GM21447 (cell line): Measurements from ENCODE around the gene THRB.

Experiments used
- ATAC-seq: cut with Tn5 transposase; IDR thresholded peaks from one replicate; pipeline ENCODE4 v1.9.1; 2021; ENCODE audit not compliant: unreplicated experiment

THRB gene

GRCh38 chr3:24316887-24317383, 177.7 kb downstream of the THRB start:
- no peak for ATAC-seq

GRCh38 chr3:24315971-24316370, 178.7 kb downstream of the THRB start:
- ATAC-seq = no peak

GRCh38 chr3:24315356-24315755, 179.3 kb downstream of the THRB start:
- no peak for ATAC-seq

GRCh38 chr3:24311881-24312280, 182.8 kb downstream of the THRB start:
- no peak for ATAC-seq

DNA sequence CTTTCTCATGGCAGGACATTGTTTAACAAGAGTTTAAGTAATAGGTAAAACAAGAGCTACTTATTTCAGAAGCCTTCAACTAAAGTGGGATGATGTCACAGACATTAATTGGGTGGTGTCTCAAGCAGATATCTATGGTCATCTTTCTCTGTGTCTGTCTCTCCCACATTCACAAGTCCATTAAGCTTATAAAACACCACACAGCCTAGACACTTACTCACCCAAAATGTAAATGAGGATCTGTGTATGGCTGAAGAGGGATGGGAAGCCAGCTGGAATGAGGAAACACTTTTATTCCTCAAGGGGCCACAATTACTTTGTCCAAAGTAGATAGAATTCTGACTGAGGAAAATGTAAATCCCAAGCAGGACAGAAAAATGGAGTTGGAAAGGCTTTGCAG, 183.8 kb downstream of the THRB start:
- ATAC-seq = no peak

DNA sequence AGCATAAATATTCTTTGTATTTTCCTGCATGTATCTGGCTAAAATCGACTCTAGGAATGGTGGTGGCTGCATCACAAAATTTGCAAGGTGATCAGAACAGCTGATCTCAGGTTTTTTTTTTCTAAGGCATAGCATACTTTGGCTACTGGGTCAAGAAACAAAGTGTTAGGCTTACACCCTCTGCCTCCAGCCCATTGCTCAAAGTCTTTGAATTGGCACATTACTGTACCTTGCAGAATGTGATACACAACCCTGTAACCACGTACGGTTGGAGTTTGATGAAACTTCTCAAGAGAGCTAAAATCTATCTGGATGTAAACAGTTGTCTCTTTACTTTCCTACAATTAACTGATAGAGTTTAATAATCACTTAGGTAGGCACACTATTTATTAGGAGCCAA, 188.1 kb downstream of the THRB start:
- ATAC-seq = no peak

- no peak for ATAC-seq
Observed at GRCh38 chr3:24305795-24306467, 188.7 kb downstream of the THRB start.

DNA sequence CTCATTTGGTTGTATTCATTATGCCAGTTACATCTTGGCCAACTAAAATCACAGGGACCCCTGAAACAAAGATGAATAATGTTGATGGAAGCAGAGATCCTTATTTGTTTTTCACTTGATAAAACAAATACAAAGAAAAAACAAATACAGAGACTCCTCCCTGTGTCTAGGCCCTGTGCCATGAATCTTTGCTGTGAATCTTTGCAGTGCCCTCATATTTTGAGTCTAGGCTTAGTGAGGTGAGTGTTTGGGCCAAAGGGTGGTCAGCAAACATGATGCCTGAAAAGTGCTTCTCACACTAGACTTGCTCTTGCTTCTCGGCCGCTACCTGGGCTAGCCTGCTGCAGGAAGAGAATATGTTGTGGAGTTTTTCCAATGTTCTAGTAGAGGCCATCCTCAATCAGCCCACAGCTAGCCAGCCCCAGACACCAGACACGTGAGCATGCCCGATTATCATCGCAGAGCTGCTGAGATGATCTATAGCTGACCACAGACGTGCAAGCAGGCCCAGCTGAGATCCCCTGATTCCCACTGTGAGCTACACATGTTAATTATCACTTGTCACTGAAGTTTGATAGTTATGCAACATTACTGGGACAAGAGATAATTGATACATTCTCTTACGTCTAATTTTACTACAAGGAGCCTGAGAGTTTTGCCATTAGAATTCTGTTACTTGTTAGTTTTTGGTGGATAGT, 191.4 kb downstream of the THRB start:
- ATAC-seq = no peak

DNA sequence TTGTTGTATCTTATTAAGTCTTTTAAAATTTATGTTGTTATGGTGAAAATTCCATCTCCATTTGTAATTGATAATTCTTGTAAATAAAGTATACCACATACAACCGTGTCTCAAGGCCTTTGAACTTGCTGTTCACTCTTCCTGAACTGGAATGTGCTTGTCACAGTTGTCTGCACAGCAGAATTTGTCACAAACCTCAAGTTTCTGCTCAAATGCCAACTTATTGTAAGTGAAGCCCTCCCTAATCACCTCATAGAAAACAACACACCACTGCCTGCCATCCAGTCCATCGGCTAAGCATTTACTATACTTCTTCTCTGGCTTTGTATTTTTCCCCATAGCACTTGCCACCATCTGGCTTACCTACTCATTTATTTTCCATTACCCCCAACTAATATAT, 192.3 kb downstream of the THRB start:
- ATAC-seq = no peak

GRCh38 chr3:24300949-24301348, 193.7 kb downstream of the THRB start:
- no peak for ATAC-seq

- ATAC-seq = no peak
Observed at GRCh38 chr3:24299806-24300626, 194.6 kb downstream of the THRB start.

GRCh38 chr3:24299246-24299805, 195.3 kb downstream of the THRB start:
- ATAC-seq = no peak

GRCh38 chr3:24296441-24297205, 198.0 kb downstream of the THRB start:
- ATAC-seq = no peak

DNA sequence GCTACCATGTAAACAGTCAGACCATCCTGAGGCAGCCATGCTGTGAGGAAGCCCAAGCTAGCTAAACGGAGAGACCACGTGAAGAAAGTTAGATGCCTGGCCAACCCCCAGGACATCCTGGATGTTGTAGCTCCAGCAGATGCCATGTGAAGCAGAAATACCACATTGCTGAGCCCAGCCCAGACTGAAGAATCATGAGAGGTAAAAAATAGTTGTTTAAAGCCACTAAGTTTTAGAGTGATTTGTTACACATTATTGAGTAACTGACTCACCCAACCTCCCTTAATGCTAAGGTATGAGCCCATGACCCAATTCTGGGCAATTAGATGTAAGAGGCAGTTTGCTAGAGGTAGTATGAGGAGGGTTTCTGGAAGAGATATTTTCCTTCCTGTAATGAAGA, 200.5 kb downstream of the THRB start:
- ATAC-seq = no peak

GRCh38 chr3:24291646-24292045, 203.0 kb downstream of the THRB start:
- ATAC-seq = no peak

GRCh38 chr3:24290596-24290995, 204.1 kb downstream of the THRB start:
- no peak for ATAC-seq

DNA sequence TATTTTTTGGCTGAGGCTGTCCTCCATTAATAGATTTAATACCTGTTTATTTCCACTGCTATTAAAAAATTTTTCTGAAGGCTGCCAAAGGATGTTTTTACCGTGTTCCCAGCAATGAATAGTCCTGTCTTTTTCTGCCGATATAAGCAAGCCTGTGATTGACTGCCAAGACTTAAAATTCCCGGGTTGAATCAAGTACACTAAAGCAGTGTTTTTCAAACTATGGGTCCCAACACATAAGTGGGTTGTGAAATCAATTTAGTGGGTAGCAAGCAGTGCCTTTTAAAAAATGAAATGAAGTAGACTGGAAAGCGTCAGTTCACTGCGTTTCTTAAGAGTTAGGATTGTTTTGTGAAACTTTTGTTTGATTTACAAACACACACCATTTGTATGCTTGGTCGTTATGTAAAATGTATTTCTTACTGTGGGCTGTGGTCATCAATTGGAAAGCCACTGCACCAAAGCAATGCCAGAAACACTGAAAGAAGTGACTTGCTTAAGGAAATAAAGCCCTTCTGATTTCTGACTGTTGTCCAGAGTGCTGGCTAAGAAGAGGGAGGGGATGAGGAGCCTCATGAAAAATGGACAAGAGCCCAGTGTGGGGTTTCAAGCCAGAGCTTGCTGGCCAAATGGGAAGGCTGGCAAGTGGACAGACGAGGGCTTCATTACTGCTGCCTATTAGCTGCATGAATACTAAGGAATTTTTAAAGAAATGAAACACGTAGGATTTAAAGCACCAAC, 206.0 kb downstream of the THRB start:
- no peak for ATAC-seq

GRCh38 chr3:24287755-24288450, 206.7 kb downstream of the THRB start:
- no peak for ATAC-seq

- no peak for ATAC-seq
Observed at GRCh38 chr3:24286405-24286804, 208.2 kb downstream of the THRB start.
